Stimulated activated CD8-positive, alpha-beta memory T cell treated with anti-CD3 and anti-CD28 coated beads, Interleukin-4, amount 100 ng/mL, for 1 hour (primary cell): ENCODE measurements around the gene DIP2A.
"Not testable (repeated sequence)": the region's sequence is repeated elsewhere in the genome, so short reads cannot be mapped to it uniquely, and the experiment has no call there.

Experiments
- DNase-seq, 2 donors: peaks; one replicate each; pipeline ENCODE4 v3.0.0-alpha.2; 2020; ENCODE audit warnings: low read depth in 2 of 2, low spot score in 1 of 2

DIP2A gene

DNA sequence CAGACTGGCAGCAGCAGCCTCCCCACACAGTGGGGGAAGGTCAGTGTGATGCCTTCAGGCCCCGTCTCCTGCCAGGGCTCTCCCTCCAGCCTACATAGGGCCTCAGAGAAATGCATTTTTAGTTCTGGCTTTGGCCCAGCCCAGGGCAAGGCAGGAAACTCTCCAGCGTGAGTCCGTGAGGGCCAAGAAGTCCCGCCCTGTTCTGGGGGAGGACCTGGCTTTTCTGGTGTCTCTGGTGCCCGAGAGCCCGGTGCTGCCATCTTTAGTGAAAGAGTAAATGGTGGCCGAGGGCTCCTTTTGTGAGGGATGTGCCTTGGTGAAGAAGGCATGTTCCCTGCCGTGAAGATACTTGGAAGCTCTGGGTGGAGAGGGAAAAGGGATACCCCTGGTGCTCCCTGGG lies 14.8 kb upstream of the DIP2A start:
- no peak for DNase-seq

DNA sequence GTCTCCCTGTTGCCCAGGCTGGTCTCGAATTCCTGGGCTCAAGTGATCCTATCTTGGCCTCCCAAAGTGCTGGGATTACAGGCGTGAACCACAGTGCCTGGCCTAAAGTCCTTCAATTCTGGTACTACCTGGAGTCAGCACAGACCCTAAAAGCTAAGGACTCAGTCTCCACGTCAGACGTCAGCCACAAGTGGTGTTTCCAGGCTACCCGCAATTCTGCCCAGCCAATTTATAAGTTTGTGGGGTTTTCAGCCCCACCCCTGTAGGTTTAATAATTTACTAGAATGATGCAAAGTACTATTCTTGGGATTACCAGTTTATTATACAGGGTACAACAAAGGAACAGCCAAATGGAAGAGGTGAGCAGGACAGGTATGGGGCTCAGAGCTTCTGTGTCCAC lies 10.6 kb upstream of the DIP2A start:
- DNase-seq = no peak

GRCh38 chr21:46448855-46449254 lies 9.8 kb upstream of the DIP2A start:
- DNase-seq = not testable (repeated sequence)

DNA sequence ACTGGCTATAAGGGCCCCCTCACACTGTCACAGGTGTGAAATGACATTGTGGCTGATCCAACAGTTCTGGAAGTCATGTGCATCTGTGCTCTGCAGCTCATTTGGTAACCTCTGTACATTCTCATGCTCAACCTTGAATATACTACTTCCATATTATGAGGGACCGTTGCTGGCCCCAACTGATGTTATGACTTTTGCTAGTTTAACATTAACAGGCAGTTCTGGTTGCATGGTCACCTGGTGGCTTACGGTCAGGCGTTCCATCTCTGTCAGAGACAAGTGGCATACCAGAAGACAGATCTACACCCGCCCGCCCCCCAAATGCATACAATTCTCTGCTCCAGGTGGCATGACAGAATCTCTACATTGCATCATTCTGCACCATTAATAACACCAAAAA lies 6.0 kb upstream of the DIP2A start:
- DNase-seq = no peak

- DNase-seq = no peak
These were observed 4.5 kb upstream of the DIP2A start for GRCh38 chr21:46454142-46454541.

DNA sequence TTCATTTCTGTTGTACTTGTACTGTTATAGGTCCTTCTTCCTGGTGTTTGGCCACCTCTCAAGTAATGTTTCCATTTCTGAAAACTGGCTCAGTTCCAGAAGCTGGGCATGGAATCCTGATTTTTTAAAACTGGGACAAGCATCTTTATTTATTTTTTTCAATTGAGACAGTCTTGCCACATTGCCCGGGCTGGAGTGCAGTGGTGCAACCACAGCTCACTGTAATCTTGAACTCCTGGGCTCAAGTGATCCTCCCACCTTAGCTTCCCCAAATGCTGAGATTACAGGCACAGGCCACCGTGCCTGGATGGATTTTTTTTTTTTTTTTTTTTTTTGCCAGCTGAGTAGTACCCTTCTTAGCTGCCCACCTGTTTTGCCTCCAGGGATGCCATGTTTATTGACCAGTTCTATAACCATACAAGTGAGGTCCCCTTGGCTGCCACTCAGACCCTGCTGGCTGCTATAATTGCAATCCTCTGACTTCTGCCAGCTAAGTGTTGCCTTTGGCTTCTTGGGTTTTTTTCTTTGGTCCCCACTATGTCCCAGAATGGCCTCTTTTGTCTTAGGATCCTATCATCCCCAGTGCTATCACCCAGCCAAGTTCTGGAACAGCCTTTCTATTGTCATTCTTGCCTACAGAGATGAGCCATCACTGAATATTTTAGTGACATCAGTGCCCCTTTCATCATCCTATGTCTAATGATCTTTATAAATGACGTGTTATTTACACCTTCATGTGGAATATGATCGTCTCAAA lies 3.9 kb upstream of the DIP2A start:
- no peak for DNase-seq

GRCh38 chr21:46455575-46456385 lies 2.9 kb upstream of the DIP2A start:
- DNase-seq = no peak

DNA sequence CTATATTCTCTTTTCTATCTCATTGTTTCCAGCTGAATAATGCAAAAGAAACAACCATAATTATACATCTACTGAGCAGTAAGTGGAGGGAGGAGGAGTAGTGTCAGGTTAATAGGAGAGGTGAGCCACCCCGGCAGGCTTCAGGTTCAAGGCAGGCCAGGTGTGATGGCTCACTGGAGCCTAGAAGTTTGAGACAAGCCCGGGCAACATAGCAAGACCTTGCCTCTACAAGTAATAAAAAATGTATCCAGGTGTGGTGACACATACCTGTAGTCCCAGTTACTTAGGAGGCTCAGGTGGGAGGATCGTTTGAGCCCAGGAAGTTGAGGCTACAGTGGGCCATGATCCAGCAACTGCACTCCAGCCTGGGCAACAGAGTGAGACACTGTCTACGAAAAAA lies 1.9 kb upstream of the DIP2A start:
- DNase-seq = no peak

GRCh38 chr21:46457801-46458314 lies 833 bp upstream of the DIP2A start:
- DNase-seq = no peak

- DNase-seq = no peak
These were observed 299 bp downstream of the DIP2A start for GRCh38 chr21:46459024-46459355.

GRCh38 chr21:46459356-46460112 lies 843 bp downstream of the DIP2A start:
- DNase-seq = no peak

DNA sequence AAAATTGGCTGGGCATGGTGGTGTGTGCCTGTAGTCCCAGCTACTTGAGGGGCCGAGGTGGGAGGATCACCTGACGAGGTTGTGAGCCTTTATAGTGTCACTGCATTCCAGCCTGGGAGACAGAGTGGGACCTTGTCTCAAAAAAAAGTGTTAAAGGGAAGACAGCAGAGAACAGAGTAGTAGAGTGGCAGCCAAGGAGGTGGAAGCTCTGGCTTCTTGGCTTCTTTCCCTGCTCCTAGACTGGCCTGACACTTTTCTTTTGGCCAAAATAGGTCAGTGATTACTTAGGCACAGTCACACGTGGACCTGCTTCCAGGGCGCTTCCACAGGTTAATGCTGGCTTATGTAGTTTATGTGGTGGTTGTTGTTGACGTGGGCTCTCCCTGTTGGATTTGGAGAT lies 3.2 kb downstream of the DIP2A start:
- no peak for DNase-seq

- not testable (repeated sequence) for DNase-seq
These were observed 6.5 kb downstream of the DIP2A start for GRCh38 chr21:46465153-46465552.

DNA sequence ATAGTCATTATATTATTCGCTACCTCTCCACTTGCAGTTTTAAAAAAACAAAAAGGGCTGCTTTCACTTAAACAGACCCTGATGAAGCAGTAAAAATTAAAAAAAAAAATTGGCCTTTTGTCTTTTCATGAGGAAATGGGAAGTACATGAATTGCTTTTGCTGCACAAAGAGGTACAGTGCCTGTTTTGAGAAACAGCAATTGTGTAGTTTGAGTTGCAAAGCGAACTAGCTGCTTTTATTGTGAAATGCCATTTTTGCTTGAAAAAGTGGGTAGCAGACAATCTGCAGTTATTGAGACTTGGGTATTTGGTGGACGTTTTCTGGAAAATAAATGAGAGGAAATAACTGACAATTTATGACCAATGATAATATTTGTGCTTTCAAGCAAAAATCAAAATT lies 7.0 kb downstream of the DIP2A start:
- no peak for DNase-seq

DNA sequence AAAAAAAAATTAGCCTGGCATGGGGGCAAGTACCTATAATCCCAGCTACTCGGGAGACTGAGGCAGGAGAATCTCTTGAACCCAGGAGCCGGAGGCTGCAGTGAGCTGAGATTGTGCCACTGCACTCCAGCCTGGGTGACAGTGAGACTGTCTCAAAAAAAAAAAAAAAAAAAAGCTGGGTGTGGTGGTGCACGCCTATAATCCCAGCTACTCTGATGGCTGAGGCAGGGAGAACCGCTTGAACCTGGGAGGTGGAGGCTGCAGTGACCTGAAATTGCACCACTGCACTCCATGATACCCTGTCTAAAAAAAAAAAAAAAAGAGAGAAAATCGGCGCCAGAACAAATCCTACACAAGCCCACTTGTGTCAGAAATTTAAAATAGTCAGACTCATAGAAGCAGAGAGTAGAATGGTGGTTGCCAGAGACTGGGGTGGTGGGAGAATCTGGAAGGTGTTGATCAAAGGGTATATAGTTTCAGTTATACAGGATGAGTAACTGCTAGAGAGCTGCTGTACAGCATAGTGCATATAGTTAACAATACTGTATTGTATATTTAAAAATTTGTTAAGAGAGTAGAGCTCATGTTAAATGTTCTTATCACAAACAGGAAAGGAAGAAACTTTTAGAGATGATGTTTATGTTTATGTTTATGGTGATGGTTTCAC lies 9.6 kb downstream of the DIP2A start:
- no peak for DNase-seq

DNA sequence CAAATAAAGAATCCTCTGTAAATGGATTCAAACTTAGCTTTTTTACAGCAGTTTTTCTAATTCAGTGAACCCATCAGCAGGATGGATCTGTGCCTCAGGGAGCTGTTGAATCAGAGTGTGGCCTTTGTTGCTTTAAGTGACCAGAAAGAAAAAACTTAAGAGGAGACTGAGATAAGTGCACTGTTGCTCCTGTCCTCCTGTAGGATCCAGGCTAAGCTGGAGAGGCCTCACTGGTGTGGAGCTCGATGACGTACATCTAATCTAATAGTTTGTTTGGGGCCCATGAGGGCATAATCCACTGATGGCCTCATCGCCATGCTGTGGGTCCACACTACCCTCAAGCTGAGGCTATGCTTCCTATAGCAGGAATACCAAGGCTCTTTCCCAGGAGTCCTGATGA lies 10.6 kb downstream of the DIP2A start:
- no peak for DNase-seq

DNA sequence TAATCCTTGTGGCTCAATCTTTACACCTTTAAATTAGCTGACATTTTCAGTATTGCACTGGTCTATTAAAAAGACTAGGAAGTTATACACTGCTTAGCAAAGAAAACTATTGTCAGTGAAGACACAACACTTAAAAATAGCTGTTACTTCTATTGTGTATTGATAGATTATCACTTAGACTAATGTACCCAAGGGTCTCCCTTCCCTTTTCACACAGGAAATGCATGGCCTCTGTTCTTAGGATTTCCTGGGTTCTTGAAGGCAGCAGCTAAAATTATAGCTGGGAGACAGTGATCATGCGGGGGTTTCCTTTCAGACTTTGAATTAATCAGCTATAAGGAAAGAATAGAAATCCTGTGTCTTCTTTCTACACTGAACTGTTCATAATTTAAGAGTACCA lies 12.8 kb downstream of the DIP2A start:
- DNase-seq = no peak

GRCh38 chr21:46472246-46472645 lies 13.6 kb downstream of the DIP2A start:
- DNase-seq = no peak

DNA sequence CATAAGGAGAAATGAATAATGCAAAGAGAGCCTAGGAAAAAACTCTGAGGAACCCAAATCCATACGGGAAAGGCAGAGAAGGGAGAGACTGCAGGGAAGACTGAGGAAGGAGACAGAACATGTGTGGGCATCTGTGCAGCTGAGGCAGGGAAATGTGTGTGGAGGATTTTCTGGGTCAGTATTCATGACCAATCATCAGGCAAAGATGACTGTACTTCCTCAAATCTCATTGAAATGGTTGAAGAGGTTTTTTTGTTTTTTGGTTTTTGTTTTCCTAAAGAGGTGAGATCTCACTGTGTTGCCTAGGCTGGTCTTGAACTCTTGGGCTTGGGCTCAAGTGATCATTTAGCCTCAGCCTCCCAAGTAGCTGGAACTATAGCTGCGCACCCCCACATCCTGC lies 15.7 kb downstream of the DIP2A start:
- DNase-seq = no peak

- DNase-seq = no peak
These were observed 16.6 kb downstream of the DIP2A start for GRCh38 chr21:46475296-46475695.

DNA sequence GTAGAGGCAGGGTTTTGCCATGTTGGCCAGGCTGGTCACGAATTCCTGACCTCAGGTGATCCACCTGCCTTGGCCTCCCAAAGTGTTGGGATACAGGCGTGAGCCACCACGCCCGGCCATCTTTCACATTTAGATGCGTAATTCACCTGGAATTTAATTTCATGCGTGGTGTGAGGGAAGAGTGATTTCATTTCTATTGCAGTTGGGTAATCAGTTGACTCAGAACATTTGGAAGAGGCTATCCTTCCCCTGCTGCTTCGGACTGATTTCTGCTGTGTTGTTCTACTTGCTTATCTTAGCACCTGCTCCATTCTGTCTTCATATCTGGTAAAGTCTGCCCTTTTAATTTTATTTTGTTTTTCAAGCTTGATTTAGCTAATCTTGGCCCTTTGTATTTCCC lies 19.1 kb downstream of the DIP2A start:
- no peak for DNase-seq
